HUDEP-2 (cell line): ENCODE results near the gene FBRS.
A peak's percentile ranks its signal among the peaks of the same experiment; 100 is the strongest.
"Not testable (repeated sequence)": the region's sequence is repeated elsewhere in the genome, so short reads cannot be mapped to it uniquely, and the experiment has no call there.

Experiments used
- DNase-seq, 76 experiments: peaks; one replicate each; lab custom pipeline; 2025; ENCODE audit not compliant: unreplicated experiment in 76 of 76; lab: John Stamatoyannopoulos, UW

FBRS gene

GRCh38 chr16:30663038-30663437 is 4.8 kb downstream of the FBRS start:
- DNase-seq, result no peak

- no peak for DNase-seq
Observed at GRCh38 chr16:30663820-30664219, 5.6 kb downstream of the FBRS start.

DNA sequence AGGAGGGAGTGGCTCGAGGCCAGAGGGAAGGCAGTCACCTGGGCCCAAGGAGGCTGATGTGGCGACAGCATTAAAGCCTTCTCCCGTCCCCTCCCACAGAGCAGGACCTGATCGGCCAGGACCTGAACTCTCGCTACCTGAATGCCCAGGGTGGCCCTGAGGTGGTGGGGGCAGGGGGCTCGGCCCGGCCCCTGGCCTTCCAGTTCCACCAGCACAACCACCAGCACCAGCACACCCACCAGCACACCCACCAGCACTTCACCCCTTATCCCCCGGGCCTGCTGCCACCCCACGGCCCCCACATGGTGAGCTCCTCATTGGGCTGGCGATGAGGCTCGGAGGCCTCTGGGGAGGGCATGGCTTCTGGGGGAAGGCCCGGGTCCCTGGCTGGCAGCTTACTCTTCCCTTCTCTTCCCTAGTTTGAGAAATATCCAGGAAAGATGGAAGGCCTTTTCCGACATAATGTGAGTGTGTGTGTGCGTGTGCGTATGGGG is 6.4 kb downstream of the FBRS start:
- no peak for DNase-seq

- no peak for DNase-seq
Observed at GRCh38 chr16:30665155-30665829, 7.1 kb downstream of the FBRS start.

GRCh38 chr16:30665830-30666190 is 7.6 kb downstream of the FBRS start:
- DNase-seq, result no peak

DNA sequence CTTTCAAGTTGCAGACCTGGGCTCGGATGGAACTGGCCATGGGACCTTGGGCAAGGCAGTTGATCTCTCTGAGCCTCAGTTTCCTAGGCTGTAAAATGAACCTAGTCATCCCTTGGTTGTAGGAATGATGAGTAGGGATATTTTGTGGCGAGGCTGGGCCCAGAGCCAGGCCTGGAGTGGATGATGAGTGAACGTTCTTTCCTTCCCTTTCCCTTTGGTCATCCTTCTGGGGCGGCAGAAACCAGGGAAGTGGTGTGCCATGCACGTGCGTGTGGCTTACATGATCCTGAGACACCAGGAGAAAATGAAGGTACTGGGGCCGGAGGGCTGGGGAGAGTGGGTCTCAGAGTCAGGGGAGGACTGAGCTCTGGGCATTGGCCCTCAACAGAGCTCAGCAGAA is 8.4 kb downstream of the FBRS start:
- no peak for DNase-seq

GRCh38 chr16:30667361-30667905 is 9.2 kb downstream of the FBRS start:
- DNase-seq, result no peak

GRCh38 chr16:30668393-30668792 is 10.2 kb downstream of the FBRS start:
- no peak for DNase-seq

DNA sequence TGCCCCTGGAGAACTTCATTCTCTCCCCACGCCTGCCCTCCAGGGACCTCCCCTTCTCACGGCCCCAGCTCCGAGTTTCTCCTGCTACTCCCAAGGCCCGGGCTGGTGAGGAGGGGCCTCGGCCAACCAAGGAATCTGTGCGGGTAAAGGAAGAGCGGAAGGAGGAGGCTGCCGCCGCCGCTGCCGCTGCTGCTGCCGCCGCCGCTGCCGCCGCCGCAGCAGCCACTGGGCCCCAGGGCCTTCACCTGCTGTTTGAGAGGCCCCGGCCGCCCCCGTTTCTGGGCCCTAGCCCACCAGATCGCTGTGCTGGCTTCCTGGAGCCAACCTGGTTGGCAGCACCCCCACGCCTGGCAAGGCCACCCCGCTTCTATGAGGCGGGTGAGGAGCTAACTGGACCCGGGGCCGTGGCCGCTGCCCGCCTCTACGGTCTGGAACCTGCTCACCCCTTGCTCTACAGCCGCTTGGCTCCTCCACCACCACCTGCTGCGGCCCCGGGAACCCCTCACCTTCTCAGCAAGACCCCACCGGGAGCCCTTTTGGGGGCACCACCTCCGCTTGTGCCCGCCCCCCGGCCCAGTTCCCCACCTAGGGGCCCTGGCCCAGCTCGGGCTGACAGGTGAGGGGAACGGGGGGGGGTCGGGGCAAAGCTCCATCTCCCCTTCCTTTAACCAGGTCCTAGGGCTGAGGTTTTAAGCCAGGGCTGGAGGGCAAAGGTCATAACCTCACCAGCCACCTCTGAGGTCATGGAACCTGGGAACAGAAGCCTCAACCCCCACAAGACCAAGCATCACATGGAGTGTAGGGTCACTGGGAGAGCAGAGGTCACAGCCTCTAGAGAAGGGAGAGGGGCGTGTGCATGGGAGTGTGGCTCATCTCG is 11.0 kb downstream of the FBRS start:
- no peak for DNase-seq

GRCh38 chr16:30669903-30670824 is 11.9 kb downstream of the FBRS start:
- DNase-seq, result no peak

- DNase-seq, result no peak
Observed at GRCh38 chr16:30675143-30675542, 16.9 kb downstream of the FBRS start.

DNA sequence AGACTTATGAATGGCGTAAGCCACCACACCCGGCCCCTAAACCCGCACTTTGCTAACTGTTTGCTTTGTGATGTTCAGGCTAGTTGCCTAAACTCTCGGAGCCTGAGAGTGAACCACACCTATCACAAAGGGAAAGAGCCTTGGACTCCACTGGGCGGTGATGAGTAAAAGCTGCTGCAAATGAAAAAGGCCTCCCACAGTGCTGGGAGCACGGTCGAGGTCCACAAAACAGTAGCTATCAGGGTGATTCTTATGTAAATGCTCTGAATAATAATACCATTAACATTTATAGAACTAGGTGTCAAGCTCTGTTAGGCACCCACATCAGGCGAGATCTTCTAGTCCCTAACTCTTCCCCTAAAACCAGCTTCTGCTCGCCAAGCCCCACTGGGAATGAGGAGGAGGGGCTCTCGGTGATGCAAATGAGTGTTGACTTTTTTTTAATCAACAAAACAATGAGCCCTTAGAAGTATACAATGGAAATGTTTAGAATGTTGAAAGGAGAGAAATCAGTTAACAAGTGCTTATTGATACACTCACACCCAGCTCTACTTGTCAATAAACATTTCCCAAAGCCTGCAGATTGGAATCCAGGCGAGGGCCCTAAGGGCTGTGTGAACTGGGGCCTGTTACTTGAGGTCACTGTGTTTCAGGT is 19.8 kb downstream of the FBRS start:
- DNase-seq, result no peak

GRCh38 chr16:30678586-30678970 is 20.3 kb downstream of the FBRS start:
- no peak for DNase-seq

DNA sequence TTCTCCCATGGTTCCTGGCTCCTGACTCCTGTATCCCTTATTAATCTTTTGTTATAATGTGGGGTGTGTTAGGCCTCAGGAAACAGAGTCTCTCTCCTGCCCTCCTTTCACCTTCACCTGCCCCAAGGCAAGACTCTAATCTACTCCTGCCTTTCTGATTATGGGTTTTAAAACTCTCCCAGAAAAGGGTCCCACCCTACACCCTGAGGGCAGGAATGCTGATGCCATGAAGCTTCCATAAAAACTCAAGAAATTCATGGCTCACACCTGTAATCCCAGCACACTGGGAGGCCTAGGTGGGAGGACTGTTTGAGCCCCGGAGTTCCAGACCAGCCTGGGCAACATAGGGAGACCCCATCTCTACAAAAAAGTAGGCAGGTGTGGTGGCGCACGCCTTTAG is 22.1 kb downstream of the FBRS start:
- DNase-seq, result no peak

- no peak for DNase-seq
Observed at GRCh38 chr16:30688701-30689100, 30.5 kb downstream of the FBRS start.

DNA sequence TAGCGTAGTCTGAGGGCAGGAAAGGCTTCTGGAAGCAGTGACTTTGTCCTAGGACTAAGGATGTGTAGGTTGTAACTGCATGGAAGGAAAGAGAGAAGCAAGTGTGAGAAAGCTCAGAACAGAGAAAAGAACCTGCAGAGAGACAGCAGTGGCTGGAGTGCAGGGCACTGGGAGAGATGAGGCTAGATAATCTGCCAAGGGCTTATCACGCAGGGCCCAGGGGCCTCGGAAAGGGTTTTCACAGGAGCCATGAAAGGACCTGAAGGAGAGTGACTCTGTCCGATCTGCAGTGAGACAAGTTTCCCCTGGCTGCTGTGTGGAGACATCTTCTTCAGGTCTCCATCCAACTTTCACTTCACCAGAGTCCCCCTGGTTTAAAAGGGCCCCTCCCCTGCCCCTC is 33.7 kb downstream of the FBRS start:
- DNase-seq, result peak in 52 of 76 experiments; percentile 2 to 61 (median 29)

DNA sequence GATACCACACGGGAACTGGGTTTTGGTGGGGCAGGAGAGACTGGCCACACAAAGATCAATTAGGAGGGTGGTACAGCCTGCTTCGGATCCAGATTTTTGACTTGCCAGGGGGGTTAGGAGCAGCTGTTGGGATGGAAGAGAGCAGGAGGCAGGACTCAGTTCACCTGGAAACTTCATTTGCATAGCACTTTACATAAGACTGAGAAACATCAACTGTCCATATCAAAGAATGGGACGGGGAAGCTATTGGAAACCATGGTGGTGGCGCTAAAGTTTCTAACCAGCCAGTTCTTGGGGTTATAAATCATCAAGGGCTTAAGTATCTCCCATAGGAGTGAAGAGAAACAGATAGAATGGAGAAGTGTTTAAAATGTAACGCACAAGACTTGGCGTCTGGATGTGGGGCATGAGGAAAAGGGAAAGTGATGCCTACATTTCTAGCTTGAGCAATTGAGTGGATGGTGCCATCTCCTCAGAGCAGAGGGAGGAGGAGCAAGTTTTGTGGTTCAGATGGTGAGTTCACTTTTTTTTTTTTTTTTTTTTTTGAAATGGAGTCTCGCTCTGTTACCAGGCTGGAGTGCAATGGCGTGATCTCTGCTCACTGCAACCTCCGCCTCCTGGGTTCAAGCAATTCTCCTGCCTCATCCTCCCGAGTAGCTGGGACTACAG is 34.3 kb downstream of the FBRS start:
- DNase-seq, result peak in 1 of 76 experiments; percentile 5

DNA sequence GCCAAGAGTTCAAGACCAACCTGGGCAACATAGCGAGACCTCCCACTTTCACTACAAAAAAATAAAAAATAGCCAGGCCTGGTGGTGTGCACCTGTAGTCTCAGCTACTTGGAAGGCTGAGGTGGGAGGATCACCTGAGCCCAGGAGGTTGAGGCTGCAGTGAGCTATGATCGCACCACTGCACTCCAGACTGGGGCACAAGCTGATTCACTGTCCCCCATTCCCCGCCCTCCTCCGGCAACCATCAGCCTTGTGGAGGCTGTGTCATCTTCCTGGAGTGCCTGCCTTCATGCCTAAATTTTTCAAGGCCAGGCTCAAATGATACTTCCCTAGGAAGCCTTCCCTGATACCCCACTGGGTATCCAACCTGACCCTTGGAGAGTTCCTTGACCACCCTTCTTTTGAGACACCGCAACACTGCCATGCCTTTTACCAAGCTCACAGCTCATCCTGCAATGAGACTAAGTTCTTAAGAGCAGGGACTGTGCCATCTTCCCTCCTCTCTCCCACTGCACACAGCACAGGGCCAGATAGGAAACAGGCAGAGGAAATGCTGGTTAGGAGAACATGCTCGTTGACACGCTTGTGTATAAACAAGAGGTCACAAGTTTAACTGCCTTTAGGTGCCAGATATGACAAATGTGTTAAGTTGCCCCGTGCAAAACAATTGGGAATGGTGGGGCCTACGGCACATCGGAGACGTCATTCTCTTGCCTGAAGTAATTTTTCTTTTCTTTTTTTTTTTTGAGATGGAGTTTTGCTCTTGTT is 36.9 kb downstream of the FBRS start:
- DNase-seq, result no peak

DNA sequence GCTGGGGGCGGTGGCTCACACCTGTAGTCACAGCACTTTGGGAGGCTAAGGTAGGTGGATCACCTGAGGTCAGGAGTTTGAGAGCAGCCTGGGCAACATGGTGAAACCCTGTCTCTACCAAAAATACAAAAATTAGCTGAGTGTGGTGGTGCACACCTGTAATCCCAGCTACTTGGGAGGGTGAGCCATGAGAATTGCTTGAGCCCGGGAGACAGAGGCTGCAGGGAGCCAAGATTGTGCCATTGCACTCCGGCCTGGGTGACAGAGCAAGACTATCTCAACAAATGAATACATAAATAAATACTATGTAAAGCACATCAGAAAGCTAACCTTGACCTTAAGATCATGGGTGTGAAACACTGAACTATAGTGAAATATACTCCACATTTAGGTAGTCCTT is 38.4 kb downstream of the FBRS start:
- not testable (repeated sequence) for DNase-seq
